SU-DHL-6 (cell line): Measurements from ENCODE around the gene UBE3C.

Source experiments
- H2AFZ ChIP-seq: fragments of 200-600 bp; sonication (generic); 2 replicates; pipeline ENCODE4 v1.6.1; 2014; ENCODE audit warnings: low read depth, mild to moderate bottlenecking, moderate library complexity, mixed read lengths, antibody characterized with exemption, low read length; ENCODE audit not compliant: severe bottlenecking
- H3F3A ChIP-seq: fragments of 200-600 bp; shearing (Covaris generic); 2 replicates; pipeline ENCODE4 v1.6.0; 2016; ENCODE audit warnings: antibody characterized with exemption, mild to moderate bottlenecking; ENCODE audit not compliant: insufficient read depth
- H3K27ac ChIP-seq: fragments of 200-600 bp; sonication (generic); 2 replicates; pipeline ENCODE4 v1.5.1; 2016; ENCODE audit warnings: low read depth, mild to moderate bottlenecking, low read length, moderate library complexity, mixed read lengths
- H3K27me3 ChIP-seq: fragments of 200-600 bp; sonication (generic), shearing (Covaris generic); 2 replicates; pipeline ENCODE4 v1.6.0; 2014; ENCODE audit warnings: mild to moderate bottlenecking, low read length
- H3K36me3 ChIP-seq: fragments of 200-600 bp; sonication (generic); 2 replicates; pipeline ENCODE4 v1.6.1; 2014; ENCODE audit warnings: mild to moderate bottlenecking, low read length, mixed read lengths
- H3K4me2 ChIP-seq: fragments of 300-600, 200-600 bp; shearing (Covaris generic), sonication (generic); 2 replicates; pipeline ENCODE4 v1.6.0; 2014; ENCODE audit warnings: low read length, low read depth, mild to moderate bottlenecking; ENCODE audit not compliant: poor library complexity, severe bottlenecking
- H3K4me3 ChIP-seq: fragments of 200-600 bp; sonication (generic); 2 replicates; pipeline ENCODE4 v1.5.1; 2014; ENCODE audit warnings: antibody characterized with exemption, low read length, mild to moderate bottlenecking, mixed read lengths; ENCODE audit not compliant: insufficient read depth, poor library complexity, severe bottlenecking
- H3K79me2 ChIP-seq: fragments of 200-600 bp; sonication (generic); 2 replicates; pipeline ENCODE4 v1.6.1; 2014; ENCODE audit warnings: mild to moderate bottlenecking, low read length, moderate library complexity; ENCODE audit not compliant: insufficient read depth
- H3K9ac ChIP-seq: fragments of 200-600 bp; sonication (generic); 2 replicates; pipeline ENCODE4 v1.7.0; 2014; ENCODE audit warnings: mild to moderate bottlenecking, low read length
- H3K9me2 ChIP-seq: fragments of 200-600 bp; sonication (generic); replicated peaks from 2 replicates; pipeline ENCODE4 v1.6.1; 2014; ENCODE audit warnings: low read length; ENCODE audit not compliant: insufficient read depth
- H3K9me3 ChIP-seq: fragments of 200-600 bp; sonication (generic); 2 replicates; pipeline ENCODE4 v1.6.1; 2014; ENCODE audit warnings: low read length, mixed read lengths; ENCODE audit not compliant: insufficient read depth
- H4K20me1 ChIP-seq: fragments of 200-600 bp; sonication (generic); 2 replicates; pipeline ENCODE4 v1.6.1; 2014; ENCODE audit warnings: low read depth, mild to moderate bottlenecking, antibody characterized with exemption, low read length, moderate library complexity, mixed read lengths
- CTCF ChIP-seq: fragments of 200-600 bp; sonication (generic); IDR thresholded peaks from one replicate; pipeline ENCODE4 v1.5.1; 2017; ENCODE audit warnings: antibody characterized with exemption, mild to moderate bottlenecking, low read length, moderate library complexity; ENCODE audit not compliant: insufficient read depth, poor library complexity, severe bottlenecking
- EZH2phosphoT487 ChIP-seq: fragments of 200-600 bp; sonication (generic), shearing (Covaris generic); conservative IDR thresholded peaks from 2 replicates; pipeline ENCODE4 v1.6.1; 2018; ENCODE audit warnings: mild to moderate bottlenecking, antibody characterized with exemption, low read length, moderate library complexity, mixed read lengths

Gene UBE3C

DNA sequence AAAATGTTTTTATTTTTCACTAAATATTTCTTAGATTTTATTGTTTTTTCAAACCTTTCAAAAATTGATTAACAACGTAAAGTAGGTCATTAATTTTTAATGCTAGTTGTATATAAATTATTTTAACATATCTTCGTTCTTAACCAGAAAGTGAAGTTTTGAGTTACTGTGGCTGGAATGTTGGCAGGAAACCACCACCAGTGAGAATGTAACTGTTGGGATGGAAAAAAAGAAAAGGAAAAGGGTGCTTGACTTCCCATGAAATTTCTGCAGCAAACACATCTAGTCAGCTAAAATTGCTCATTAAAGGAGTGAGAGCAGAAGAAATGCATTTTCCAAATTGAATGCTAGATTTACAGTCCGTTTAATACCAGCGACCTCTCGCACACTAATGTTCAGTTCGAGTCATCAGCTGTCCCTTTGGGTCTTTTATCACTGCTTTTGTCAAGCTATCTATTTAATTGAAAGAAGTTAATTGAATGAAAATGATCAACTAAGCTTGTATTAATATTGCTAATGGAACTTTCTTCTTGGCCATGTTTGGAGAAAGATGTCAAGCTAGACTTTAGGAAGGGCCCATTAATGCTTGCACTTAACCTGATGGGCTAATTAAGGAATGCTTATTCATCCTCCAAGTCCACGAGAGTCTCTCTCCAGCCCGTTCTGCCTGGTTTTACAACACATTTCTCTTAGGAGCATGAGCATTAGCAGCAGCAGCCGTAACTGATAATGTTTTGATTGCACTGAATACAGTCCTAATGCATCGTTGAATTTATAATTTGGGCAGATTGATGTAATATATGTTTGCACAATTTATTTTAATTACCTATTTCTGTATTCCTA is 70.1 kb downstream of the UBE3C start:
- Histone ChIP-seq H3K27ac (no peak overlapping the region), H3F3A (no peaks in the 10 kb centered on the region), H2AFZ (no peak overlapping the region), H3K9me2 (no peaks in the 10 kb centered on the region), H3K4me3 (no peak overlapping the region), H3K9me3 (no peaks in the 10 kb centered on the region), H3K9ac (no peak overlapping the region), H4K20me1 (no peaks in the 10 kb centered on the region), H3K27me3 (no peaks in the 10 kb centered on the region), H3K4me2 (no peak overlapping the region), H3K79me2 (no peaks in the 10 kb centered on the region), H3K36me3 (peaks cover 23% of the 10 kb centered on the region; the same call in 1 of the 2 replicates)
- no peak for TF ChIP-seq CTCF

GRCh38 chr7:157210682-157211081 is 72.0 kb downstream of the UBE3C start:
- Histone ChIP-seq H3F3A (no peaks in the 10 kb centered on the region), H3K27ac (no peak overlapping the region), H3K4me3 (no peak overlapping the region), H3K36me3 (peaks cover 23% of the 10 kb centered on the region; the same call in 1 of the 2 replicates), H3K9ac (no peak overlapping the region), H3K4me2 (no peak overlapping the region), H4K20me1 (no peaks in the 10 kb centered on the region), H3K27me3 (no peaks in the 10 kb centered on the region), H2AFZ (no peak overlapping the region), H3K9me3 (no peaks in the 10 kb centered on the region), H3K9me2 (no peaks in the 10 kb centered on the region), H3K79me2 (no peaks in the 10 kb centered on the region)
- TF ChIP-seq EZH2phosphoT487, result no peak
- TF ChIP-seq CTCF, result no peak

DNA sequence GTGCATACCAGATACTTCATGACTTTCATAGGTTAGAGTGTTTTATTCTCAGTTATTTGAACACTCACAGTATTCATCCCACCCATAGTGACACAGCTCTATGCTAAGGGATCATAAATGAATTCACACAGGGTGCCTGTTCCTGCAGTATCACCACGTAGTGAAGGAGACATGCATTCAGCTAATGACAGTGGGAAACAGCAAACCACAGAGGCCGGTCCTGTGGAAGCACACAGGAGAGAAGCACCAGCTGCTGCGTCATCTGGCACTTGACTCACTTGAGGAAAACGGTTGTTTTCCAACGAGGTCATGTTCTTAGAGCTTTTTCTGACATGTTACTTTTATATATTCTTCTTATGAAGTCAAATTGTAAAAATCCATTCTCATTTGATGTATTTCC is 73.0 kb downstream of the UBE3C start:
- H3K9me2 ChIP-seq, result no peaks in the 10 kb centered on the region
- no peak overlapping the region for H3K4me2 ChIP-seq
- TF ChIP-seq EZH2phosphoT487 (no peak), CTCF (no peak)
- H3K27ac ChIP-seq, result no peak overlapping the region
- H3K27me3 ChIP-seq, result no peaks in the 10 kb centered on the region
- H4K20me1 ChIP-seq, result no peaks in the 10 kb centered on the region
- no peak overlapping the region for H3K4me3 ChIP-seq
- H2AFZ ChIP-seq, result no peak overlapping the region
- H3F3A ChIP-seq, result no peaks in the 10 kb centered on the region
- H3K79me2 ChIP-seq, result no peaks in the 10 kb centered on the region
- peaks cover 23% of the 10 kb centered on the region; the same call in 1 of the 2 replicates for H3K36me3 ChIP-seq
- no peak overlapping the region for H3K9ac ChIP-seq
- no peaks in the 10 kb centered on the region for H3K9me3 ChIP-seq
